ENCODE data around the gene ZNF536.

Gene ZNF536

GRCh38 chr19:30327331-30327730 lies 44.9 kb upstream of the ZNF536 start:
- TF ChIP-seq CTCF (IDR thresholded peaks at IDR 0.05; ENCODE audit: borderline replicate concordance, control extremely low read depth, extremely low read depth, insufficient read depth, missing control alignments): no peak
- in situ Hi-C loops (cut with MboI; ENCODE audit: low sequenced_read_pairs, unreplicated experiment): no loop called here
- no peak for DNase-seq (ENCODE audit: low spot score)

- no peak for DNase-seq (ENCODE audit: low spot score)
- no peak for TF ChIP-seq CTCF (IDR thresholded peaks at IDR 0.05; ENCODE audit: borderline replicate concordance, control extremely low read depth, extremely low read depth, insufficient read depth, missing control alignments)
- in situ Hi-C loops (cut with MboI; ENCODE audit: low sequenced_read_pairs, unreplicated experiment): no loop called here
Measured at GRCh38 chr19:30328096-30328495, 44.1 kb upstream of the ZNF536 start.

GRCh38 chr19:30330266-30330665 lies 41.9 kb upstream of the ZNF536 start:
- TF ChIP-seq CTCF (IDR thresholded peaks at IDR 0.05; ENCODE audit: borderline replicate concordance, control extremely low read depth, extremely low read depth, insufficient read depth, missing control alignments): no peak
- in situ Hi-C loops (cut with MboI; ENCODE audit: low sequenced_read_pairs, unreplicated experiment): no loop called here
- DNase-seq (ENCODE audit: low spot score): no peak

- no peak for DNase-seq (ENCODE audit: low spot score)
- TF ChIP-seq CTCF (IDR thresholded peaks at IDR 0.05; ENCODE audit: borderline replicate concordance, control extremely low read depth, extremely low read depth, insufficient read depth, missing control alignments): no peak
- in situ Hi-C loops (cut with MboI; ENCODE audit: low sequenced_read_pairs, unreplicated experiment): no loop called here
Measured at GRCh38 chr19:30332445-30333234, 39.5 kb upstream of the ZNF536 start.

- no peak for TF ChIP-seq CTCF (IDR thresholded peaks at IDR 0.05; ENCODE audit: borderline replicate concordance, control extremely low read depth, extremely low read depth, insufficient read depth, missing control alignments)
- DNase-seq (ENCODE audit: low spot score): no peak
- in situ Hi-C loops (cut with MboI; ENCODE audit: low sequenced_read_pairs, unreplicated experiment): no loop called here
Measured at GRCh38 chr19:30333291-30334065, 38.7 kb upstream of the ZNF536 start.

- no peak for DNase-seq (ENCODE audit: low spot score)
- no peak for TF ChIP-seq CTCF (IDR thresholded peaks at IDR 0.05; ENCODE audit: borderline replicate concordance, control extremely low read depth, extremely low read depth, insufficient read depth, missing control alignments)
- in situ Hi-C loops (cut with MboI; ENCODE audit: low sequenced_read_pairs, unreplicated experiment): no loop called here
Measured at GRCh38 chr19:30334841-30335240, 37.3 kb upstream of the ZNF536 start.
